GM21528 (cell line): ENCODE results near the gene CDKAL1.
"Not testable (repeated sequence)": the region's sequence is repeated elsewhere in the genome, so short reads cannot be mapped to it uniquely, and the experiment has no call there.

ENCODE experiments used
- ATAC-seq: cut with Tn5 transposase; IDR thresholded peaks from one replicate; pipeline ENCODE4 v1.9.1; 2021; ENCODE audit warnings: mild to moderate bottlenecking, moderate library complexity; ENCODE audit not compliant: unreplicated experiment, low FRiP score

CDKAL1 gene

GRCh38 chr6:20630617-20631548, 96.6 kb downstream of the CDKAL1 start:
- no peak for ATAC-seq

- ATAC-seq, result no peak
Measured at GRCh38 chr6:20631549-20631924, 97.3 kb downstream of the CDKAL1 start.

- no peak for ATAC-seq
Measured at GRCh38 chr6:20632696-20633095, 98.4 kb downstream of the CDKAL1 start.

GRCh38 chr6:20633566-20634340, 99.5 kb downstream of the CDKAL1 start:
- no peak for ATAC-seq

GRCh38 chr6:20639161-20639560, 104.9 kb downstream of the CDKAL1 start:
- ATAC-seq, result no peak

GRCh38 chr6:20640181-20640580, 105.9 kb downstream of the CDKAL1 start:
- ATAC-seq, result no peak

DNA sequence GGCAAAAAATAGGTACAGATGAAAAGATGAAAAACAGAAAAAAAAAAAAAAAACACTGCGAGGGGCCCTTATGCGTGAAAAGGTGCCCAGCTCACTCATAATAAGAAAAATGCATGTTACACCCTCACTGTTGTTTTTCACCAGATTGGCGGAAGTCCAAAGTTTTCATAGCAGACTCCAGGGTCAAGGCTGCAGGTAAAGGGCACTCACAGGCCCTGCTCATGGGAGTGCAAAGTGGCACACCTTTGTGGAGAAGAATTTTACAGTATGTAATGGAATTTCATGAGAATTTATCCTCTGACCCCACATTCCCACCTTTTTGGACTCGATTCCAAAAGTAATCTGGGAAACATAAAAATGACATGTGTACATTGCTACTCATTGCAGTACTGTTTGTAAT, 108.2 kb downstream of the CDKAL1 start:
- ATAC-seq, result no peak

- no peak for ATAC-seq
Measured at GRCh38 chr6:20644667-20645370, 110.6 kb downstream of the CDKAL1 start.

DNA sequence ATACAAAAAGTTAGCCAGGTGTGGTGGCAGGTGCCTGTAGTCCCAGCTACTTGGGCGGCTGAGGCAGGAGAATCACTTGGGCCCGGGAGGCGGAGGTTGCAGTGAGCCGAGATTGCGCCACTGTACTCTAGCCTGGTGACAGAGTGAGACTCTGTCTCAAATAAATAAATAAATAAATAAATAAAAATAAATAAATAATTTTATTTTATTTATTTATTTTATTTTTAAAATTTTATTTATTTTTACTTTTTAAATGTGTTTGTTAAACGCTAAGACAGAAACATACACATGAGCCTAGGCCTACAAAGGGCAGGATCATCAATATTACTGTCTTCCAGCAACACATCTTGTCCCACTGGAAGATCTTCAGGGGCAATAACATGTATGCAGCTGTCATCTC, 111.3 kb downstream of the CDKAL1 start:
- ATAC-seq, result not testable (repeated sequence)

- no peak for ATAC-seq
Measured at GRCh38 chr6:20647585-20647984, 113.3 kb downstream of the CDKAL1 start.

- ATAC-seq, result not testable (repeated sequence)
Measured at GRCh38 chr6:20649696-20650470, 115.6 kb downstream of the CDKAL1 start.

- no peak for ATAC-seq
Measured at GRCh38 chr6:20652299-20653084, 118.2 kb downstream of the CDKAL1 start.

- no peak for ATAC-seq
Measured at GRCh38 chr6:20653085-20653479, 118.8 kb downstream of the CDKAL1 start.

- no peak for ATAC-seq
Measured at GRCh38 chr6:20655317-20655716, 121.1 kb downstream of the CDKAL1 start.

DNA sequence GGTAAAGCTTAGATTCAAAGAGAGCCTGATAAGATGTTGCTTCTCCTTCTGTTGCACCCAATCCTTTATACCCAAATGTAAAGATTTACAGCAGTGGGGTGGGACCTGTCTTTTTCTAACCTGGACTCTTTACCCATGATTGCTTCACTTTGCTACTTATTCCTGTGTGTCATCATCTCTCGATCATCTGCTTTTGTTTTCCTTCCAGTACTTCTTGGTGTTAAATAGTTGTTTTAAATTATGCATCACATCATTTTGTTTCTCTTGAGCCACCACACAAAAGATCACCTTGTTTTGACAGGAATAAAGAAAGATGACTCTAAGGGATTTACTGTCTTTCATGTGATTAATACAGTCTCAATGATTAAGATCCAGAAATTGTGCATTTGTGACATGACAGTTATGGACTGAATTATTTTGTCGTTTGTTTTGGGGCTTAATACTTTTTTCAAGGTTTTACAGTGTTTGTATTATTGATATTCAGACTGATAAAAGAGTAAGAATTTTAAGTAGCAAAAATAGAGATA, 123.1 kb downstream of the CDKAL1 start:
- ATAC-seq, result no peak

GRCh38 chr6:20658053-20658452, 123.8 kb downstream of the CDKAL1 start:
- ATAC-seq, result no peak

DNA sequence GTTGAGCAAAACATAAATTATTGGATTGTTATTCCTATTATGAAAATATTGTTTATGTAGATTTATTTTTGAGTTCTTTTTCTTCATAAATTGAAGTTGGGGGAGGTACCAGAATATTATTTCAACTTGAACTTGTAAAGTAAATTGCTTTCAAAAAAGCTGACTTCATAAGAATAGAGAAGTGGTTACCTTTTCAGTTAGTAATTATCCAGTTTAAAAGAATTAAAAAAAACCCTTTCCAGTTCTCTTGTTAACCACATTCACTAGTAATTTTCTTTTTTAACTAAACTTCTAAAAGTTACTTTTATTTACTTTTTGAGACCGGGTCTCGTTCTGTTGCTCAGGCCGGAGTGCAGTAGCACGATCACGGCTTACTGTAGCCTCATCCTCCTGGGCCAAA, 124.3 kb downstream of the CDKAL1 start:
- no peak for ATAC-seq

DNA sequence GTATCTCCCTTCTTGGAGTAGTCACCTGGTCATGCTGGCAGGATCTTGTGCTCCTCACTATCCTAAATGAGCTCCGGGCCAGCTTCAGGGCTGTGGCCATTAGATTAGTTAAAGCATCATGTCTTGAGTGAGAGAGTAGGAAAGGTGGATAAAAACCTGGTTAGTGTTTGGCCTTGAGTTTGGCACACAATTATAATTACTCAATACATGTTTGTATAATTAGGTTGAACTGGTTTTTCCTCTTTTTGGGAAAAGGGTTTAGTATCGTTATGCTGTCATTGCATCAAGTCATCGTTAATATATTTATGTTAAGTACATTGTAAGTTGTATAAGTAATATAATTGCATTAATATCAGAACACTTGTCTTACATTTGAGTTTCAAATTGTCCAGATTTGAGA, 126.3 kb downstream of the CDKAL1 start:
- no peak for ATAC-seq

- no peak for ATAC-seq
Measured at GRCh38 chr6:20661721-20662120, 127.5 kb downstream of the CDKAL1 start.
